Activated CD4-positive, alpha-beta T cell treated with anti-CD3 and anti-CD28 coated beads for 48 hours (primary cell): ENCODE measurements around the gene DNMT3A.

Source experiments
- DNase-seq: peaks from one replicate; pipeline ENCODE4 v3.0.0-alpha.2; 2020

Gene DNMT3A

DNA sequence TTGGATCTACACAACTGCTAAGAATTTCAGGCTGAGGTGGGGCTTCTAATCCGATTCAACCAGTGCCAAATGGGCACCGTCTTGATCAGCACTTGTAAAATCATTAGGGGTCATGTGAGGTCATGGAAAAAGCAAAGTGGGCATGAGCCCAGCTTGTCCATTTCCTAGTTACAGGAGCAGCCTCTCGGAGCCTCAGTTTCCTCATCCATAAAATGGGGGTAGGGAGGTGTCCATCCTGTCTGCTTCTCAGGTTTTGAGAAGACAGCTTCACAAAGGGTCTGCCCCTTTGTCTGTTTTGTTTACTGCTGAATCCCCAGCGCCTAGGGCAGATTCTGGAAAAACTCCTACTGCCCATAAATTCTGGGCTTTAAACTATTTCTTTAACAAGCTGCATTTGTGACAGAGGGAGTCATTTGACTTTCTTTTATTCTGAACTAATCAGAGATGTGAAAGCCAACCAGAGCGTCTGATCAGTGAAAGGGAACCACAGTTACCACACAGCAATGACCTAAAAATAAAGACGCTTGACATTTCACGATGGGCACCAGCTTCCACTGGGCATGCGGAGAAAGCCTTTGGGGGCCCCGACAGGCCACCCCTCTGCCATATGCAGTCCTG lies 38.9 kb downstream of the DNMT3A start:
- no peak for DNase-seq

DNA sequence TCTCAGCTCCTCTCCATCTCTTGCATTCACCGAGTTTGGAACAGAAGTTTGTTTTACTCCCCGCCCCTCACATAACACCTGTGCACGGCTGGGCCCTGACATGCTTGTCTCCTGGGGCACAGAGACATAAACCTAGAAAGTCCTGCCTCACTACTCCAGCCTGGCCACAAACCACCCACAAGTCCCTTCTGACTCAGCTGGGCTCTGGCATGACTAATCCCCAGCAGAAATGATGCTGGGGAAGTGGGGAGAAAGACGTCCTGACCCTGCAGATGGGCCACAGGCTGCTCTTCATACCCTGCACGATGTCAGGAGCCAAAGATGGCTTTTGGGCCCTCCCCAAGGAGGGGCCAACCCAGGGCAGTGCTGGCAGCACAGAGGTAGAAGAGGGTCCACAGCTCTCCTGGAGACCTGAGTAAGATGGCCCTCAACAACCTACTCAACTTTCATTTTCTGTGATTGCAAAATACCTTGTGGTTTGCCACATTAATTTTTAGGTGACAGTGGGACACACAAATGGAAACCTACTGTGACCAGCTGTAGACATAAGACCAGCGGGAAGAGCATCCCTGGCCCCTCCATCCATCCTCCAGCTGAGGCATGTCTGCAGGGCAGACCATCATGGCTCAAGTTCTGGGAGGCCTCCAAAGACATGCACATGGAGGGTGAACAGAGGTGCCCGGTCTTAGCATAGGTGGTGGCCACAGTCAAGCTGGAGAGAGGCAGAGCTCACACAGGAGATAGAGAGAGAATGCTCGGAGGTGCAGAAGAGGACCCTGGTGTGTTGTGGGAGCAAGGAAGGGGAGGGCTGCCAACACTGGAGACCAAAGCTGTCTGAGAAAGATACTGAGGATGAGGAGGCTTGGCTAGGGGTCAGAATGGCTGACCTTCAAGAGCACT lies 40.0 kb downstream of the DNMT3A start:
- peak; percentile 84 for DNase-seq

DNA sequence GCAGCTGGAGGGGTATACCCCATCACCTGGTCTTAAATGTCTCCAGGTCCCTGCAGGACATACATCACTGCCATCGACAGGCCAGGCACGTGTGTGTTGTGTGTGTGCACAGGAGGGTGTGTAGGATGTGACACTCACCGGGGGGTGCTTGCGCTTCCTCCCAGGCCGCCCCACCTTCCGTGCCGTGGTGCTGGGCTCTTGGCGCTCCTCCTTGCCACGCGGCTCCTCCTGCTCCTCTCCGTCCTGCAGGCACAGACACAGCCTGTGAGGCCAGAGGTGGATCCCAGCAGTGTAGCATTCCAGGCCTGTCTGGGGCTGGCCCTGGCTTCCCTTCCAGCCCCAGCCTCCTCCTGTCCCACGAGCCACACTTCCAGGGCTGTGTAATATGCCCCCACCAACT lies 41.7 kb downstream of the DNMT3A start:
- no peak for DNase-seq

DNA sequence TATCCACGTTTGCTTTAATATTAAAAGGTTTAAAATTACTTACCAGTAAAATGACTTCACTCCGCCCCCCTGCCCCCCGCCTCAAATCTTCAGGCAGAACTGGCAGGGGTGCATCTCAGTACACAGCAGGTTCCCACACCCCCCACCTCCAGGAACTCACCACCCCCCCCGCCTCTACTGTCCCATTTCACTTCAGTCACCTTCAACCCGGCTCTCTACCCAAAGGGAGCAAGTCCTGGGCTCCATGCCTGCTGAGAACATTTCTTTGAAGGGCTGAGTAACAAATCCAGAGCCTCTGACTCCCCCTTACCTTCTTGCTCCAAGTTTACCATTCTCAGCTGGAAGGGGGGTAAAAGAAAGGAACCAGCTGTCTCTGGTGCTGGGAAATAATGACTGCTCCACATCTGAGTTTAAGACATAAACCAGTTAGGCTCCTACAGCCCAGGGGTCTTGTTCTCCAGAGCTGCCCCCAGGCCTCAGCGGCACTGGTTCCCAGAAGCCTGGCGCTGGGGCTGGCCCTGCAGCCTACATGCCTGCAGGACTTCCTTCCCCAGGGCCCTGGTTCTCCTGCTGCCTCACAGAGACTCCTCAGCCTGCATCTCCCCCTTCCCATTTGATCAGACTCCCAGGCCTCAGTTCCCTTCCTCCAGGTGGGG lies 42.8 kb downstream of the DNMT3A start:
- DNase-seq = no peak

DNA sequence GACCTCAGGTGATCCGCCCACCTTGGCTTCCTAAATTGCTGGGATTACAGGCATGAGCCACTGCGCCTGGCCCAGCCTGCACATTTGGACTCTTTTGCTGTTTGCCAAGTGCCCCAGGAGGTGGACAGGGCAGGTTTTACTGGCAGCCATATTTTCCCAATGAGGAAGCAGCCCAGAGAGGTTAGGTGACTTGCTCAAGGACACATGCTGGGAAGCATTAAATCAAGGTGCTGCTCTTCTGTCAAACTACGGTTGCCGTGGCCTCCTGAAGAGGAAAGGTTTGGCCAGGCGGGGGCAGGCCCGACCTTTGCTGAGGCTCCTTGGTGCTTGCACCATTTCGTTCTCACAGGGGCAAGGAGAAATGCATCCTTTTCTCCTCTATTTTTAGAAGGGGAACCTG lies 44.0 kb downstream of the DNMT3A start:
- DNase-seq = no peak

DNA sequence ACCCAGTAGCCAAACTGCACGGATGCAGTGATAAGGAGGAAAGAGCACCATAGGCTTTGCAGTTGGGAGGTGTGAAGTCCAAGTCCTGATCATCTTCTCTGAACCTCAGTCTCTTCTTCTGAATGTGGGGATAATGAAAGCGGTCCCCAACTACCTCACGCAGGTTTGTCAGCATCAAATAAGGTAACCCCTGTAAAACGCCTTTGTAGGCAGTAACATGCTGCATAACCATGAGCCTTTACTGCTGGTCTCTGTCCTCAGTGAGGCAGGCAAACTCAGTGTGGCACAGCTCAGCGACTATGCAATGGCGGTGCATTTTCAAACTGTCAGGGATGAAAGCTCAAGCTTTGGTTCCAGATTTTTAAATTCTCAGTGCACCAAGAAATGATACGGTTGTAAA lies 46.1 kb downstream of the DNMT3A start:
- no peak for DNase-seq

DNA sequence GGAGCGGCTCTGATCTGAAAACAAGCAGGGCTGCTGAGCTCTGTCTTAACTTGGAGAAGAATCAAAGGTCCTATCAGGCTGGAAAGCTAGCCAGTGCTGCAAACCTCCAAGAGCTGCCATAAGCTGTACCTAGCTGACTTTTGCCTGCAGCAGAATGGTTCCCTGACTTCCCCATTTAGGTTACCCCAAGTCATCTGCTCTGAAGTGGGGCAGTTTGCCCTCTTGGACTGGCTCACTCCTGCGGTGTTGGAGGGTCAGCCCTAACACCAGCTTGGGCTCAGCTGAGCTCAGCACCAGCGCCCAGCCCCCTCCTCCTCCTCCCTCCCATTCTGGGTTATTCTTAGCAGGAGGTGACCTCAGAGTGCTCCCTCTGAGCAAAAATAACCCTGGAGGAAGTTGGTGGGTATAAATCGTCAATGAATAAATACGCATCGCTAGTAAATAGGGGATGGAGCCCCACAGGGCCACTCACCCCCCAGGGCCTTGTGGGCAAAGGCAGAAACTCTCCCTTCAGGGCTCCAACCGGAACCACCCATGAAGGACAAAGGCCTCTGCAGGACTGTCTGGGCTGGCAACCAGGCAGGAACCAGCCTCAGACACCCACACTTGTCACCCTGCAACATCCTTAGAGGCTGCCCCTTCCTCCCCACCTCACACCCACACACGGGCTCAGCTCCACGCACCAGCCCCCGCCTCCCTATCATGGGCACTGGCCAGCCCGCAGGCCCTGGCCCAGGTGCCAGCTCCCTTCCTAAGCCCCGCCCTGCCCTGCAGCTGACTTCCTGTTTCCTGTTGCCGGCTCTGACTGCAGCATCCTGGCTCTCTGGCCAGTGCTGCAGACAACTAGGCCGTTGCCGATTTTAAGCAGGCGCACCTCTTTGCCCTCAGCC lies 46.9 kb downstream of the DNMT3A start:
- peak; percentile 81 for DNase-seq

DNA sequence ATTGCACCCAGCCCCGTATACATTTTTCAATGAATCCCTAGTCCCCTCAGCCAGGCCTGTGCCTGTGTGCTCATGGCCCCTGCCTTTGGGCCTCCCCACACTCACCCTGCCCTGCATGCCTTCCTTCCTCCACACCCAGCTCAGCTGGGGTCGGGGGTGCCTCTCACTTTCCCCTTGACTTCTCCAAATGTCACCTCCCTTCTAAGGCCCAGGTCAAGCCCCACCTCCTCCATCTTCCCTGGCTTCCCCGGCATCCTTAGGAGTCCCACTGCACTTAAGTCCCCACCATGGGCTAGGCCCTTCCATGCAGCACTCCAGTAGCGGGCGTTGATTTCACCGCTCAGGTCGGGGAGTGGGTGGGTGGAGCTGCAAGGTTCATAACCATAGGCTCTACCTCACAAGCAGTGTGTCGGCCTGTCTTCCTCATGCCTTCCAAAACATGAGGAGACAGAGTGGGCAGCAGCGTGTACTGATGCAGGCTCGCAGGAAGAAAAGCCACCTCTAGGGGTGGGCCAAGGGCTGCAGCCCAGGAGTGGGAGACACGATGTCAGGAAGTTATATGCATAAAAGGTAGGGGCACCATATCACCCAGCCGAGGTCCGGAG lies 47.7 kb downstream of the DNMT3A start:
- DNase-seq = peak; percentile 40

DNA sequence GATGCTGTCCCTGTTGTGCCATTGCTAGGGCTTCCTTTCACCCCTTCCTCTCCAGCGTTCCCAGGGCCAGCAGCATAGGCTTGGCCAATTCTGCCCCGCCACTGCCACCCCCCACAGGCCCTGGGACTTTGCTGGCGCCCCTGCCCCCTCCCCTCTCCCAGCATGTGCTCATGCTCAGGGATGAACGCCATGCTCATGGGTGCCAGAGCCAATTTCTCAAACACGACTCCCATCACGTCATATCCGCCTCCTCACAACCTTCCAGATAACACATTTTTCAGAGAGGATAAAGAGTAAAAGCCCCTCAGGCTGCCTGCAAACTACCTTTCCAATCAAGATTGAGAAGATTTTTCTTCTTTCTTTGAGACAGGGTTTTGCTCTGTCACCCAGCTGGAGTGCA lies 48.6 kb downstream of the DNMT3A start:
- DNase-seq = no peak

DNA sequence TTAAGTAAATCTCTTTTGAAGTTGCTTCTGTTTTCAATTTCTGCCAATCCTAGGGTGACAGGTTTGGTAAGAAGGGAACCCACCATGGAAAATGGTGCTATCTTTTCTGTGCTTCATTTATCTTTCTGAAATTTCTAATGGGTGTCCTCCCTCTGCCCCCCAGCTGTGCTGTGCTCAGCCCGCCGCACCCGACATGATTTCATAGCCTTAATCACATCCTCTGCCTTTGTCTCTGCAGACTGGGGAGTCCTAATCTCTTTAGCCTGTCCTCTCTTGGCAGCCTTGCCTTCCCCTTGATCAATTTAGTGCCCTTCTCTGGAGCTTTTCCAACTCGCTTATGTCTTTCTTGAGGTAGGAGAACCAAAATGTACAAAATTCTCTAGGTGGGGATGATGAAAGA lies 49.3 kb downstream of the DNMT3A start:
- no peak for DNase-seq

DNA sequence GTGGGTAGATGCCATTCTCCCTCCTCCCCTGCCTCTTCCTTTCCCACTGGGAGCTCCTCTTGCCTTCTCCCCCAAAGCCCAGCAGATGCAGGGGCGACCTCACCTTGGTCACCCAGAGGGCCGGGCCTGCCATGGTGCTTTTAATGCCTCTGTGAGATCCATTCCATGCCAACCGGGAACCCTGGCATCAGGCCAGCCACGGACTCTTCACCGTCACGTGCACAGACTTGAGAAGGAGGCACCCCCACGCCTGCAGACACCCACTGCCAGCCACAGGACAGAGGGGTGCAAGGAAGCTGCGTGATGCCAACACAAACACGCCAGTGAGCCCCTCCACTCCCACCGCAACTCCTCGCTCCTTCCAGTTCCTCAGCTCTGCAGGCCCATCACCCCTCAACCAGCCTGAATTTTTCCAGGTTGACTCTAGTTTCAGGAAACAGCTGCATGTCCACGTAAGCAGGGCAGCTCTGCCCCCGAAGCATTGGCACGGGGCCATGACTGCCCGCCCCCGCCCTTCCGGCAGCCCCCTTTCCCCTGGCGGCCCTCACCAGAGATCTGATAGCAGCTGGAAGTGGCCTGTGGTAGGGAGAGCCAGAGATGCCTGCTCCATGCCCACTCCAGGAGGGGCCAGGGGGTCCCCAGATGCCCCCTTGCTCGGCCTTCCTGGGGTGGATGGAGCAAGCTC lies 50.8 kb downstream of the DNMT3A start:
- no peak for DNase-seq

DNA sequence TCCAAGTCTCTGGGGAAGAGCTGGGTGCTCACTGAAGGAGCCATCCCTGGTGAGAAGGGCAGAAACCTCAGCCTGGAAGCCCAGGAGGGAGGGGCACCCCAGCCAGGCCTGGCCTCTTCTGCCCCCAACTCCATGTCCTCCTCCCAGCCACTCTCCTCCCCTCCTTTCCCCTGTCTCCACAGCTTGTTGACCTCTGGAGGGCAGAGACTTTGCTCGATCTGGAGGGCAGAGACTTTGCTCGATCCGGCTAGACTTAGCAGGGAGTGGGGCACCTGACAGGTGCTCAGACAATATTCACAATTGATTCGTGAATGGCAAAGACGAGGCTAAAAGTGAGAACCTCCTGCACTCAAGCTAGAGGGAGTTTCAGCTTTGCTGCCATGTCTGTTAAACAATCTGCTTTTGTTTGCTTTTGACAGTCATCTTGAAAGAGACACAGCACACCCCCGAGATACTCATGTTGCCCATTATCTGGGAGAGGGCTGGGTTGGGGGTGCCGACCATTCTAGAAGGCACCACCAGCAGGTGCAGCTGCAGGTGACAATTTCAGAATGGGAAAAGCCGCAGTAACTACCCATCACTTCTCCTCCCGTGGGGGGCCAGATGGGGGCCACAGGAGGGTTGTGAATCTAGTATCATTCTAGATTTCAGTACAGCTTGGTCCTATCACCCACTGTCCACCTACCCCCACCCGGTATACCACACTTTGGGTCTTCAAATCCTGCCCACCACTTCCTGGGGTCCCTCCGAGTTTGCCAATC lies 54.8 kb downstream of the DNMT3A start:
- no peak for DNase-seq

DNA sequence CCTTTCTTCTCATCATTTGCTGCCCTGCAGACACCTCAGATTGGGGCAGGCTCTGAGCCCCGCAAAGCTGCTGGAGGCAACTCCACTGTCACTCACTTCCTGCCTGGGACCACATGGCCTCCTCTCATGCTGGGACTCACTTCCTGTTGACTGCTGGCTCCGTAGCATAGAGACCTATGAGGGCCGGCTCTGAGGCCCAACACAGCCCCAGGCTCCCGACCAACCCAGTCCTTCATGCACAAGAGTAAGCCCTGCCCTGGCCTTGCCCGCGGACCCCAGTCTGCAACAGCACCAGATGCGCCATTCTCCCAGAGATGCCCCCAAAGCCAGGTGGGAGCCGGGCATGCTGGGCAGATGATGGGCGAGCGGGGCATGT lies 55.7 kb downstream of the DNMT3A start:
- peak; percentile 75 for DNase-seq

DNA sequence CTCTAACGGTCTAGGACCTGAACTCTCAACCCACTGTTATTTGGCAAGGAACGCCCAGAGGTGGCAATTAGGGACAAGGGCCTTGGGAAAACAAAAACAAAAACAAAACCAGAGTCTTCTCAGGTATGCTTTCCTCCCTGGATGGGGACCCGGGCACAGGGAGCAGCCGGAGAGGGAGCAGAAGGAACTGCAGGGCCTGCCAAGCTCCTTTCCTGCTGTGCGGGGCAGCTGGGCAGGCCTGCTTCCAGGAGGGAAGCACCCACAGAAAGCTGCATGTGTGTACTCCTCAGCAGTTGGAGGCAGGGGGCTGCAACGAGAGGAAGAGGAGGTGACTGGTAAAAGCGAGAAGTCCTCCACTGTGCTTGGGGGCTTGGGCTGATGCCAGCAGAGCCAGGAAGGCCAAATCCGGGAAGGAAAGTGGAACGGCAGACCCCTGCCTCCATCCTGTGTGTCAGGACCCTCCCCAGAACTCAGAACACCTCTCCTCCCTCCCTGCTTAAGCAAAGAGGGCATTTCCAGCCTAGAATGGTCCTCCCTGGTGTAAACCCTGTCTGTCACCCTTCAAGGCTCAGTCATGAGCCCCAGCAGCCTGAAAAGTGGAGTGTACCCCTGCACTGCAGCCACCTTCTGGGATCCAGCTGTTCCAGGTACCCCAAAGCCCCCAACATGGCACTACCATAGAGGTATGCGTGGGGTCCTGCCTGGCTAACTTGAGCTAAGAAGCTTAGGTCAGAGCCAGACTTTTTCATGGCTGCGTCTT lies 56.3 kb downstream of the DNMT3A start:
- DNase-seq = no peak

DNA sequence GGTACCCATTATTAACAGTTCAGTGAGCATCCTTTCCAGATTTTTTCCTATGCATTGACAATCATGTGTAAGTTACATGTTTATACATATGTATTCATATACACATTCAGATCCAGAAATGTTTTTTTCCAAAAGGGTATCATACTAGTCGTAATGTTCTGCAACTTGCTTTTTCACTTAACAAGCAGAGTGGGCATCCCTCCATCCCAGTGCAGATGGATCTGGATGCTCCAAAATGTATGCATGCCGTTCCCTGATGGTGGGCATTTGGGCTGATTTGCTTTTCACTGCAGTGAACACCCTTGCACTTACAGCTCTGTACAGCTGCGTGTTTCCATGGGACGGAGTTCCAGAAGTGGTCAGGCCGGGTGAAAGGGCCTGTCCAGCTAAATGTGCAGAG lies 57.0 kb downstream of the DNMT3A start:
- DNase-seq = no peak

DNA sequence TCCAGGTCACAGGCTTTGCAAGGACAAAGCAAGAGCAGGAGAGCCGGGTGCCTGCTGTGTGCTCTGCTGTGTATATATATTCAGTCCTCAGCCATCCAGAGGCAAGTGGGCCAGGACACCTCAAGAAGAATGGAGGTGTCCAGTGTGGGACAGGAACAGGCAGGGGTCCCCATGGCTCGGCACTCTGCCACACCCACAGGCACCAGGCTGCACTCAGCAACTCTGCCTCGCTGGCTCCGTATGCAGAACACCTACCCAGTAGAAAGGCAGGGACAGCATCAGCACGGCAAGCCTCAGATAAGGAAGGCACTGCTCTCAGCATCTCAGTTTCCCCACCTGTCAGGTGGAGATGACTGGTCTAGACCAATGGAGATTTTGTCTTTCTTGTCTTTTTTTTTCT lies 57.8 kb downstream of the DNMT3A start:
- no peak for DNase-seq

DNA sequence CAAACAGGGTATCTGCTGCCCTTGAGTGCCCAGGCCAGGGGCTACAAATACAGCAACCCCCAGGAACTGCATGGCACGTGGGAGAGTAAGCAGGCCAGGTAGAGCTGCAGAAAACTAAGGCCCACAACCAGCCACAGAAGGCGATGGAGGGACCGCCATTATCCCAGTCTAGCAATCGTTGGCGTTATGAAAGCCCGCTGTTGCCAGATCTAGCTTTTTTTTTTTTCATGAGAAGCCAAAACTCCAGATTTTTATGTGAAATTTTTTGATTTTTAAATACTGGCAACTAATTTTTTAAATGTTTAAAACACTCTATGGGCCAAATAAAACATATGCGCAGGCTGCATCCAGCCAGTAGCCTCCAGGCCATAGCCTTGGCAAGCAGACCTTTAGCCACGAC lies 59.8 kb downstream of the DNMT3A start:
- no peak for DNase-seq

DNA sequence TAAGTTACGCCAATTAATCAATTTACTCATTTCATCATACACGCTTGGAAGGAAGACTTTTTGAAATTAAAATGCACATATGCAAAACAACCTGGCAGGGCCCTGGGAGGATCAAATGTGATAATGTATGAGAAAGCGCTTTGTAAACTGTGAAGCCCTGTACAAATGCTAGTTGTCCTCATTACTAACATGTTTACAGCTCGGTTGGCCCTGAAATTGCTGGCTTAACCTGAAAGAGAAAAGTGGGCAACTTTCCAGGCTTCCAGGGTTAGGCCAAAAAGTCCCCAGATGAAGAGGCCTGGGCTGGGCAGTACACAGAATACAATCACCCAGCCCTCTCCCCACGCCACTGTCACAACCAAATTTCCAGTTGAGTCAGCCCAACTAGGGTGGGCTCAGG lies 60.2 kb downstream of the DNMT3A start:
- DNase-seq = no peak

DNA sequence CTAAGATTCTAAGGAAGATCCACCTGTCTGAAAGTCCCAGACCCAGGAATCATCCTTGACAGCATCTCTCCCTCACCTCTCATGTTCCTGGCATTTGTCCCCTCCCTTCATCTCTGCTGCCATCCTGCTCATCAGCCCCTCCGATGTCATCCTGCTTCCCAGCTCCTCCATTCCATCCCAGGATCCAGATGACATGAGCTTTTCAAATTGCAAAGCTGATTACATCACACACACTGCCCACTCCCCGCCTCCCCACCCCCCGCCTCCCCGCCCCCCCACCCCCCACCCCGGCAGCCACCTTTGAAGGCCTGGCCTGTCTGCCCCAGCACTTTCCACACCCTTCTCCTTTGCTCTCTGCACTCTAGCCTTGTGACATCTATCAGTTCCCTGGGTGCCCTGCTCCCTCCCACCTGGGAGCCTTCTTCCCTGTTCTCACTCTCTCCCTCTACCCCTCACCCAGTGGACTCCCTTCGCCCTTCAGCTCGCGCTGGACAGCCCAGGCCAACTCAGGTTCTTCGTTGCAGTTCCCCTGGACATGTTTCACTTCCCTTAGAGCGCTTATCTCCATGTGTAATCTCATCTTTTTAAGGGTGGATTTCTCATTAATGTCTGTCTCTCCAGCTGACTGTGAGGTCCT lies 61.6 kb downstream of the DNMT3A start:
- DNase-seq = no peak

DNA sequence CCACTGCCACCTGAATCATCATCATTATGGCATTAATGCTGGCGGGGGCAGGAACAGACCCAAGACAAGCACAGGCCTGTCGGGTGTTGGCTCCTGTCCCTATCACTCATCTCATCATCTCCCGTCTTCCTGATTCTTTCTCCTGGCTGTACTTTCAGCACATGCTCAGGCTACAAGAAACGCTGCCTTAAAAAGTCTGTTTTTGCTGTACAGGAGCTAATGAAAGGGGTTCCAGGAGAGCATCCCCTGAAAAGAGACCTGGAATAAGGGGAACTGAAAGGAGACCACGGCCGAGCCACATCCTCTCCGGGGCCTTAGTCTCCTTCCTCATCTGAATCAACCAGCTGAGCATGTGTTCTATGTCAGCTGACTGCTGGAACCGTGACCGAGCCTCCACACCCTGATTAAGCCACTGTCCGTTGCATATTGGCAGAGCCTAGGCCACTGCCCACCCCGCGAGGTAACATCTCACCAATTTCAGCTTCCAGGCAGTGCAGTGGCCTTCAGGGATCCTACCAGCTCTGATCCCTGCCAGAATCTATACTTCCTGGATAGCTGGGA lies 62.6 kb downstream of the DNMT3A start:
- no peak for DNase-seq
